Glutamatergic neuron (in vitro differentiated cells): Measurements from ENCODE around the gene DMKN. TPM values are rescaled to one million over a fixed set of nuclear protein-coding genes. Genes with fewer than 3 reads are reported as not detected.
"Not testable (repeated sequence)": the region's sequence is repeated elsewhere in the genome, so short reads cannot be mapped to it uniquely, and the experiment has no call there.

Source experiments
- DNase-seq: peaks from one replicate; pipeline ENCODE4 v3.0.0; 2022
- H3K27ac Mint-ChIP-seq: one replicate; pipeline ENCODE4 v1.8.0; 2020; ENCODE audit warnings: mild to moderate bottlenecking, mixed read lengths, inconsistent platforms; ENCODE audit not compliant: unreplicated experiment
- H3K27me3 Mint-ChIP-seq: one replicate; pipeline ENCODE4 v1.8.0; 2020; ENCODE audit warnings: mild to moderate bottlenecking, moderate library complexity, mixed read lengths, inconsistent platforms; ENCODE audit not compliant: unreplicated experiment
- H3K36me3 Mint-ChIP-seq: one replicate; pipeline ENCODE4 v1.8.0; 2020; ENCODE audit warnings: mild to moderate bottlenecking, mixed read lengths, inconsistent platforms; ENCODE audit not compliant: unreplicated experiment
- H3K4me1 Mint-ChIP-seq: one replicate; pipeline ENCODE4 v1.8.0; 2020; ENCODE audit warnings: mild to moderate bottlenecking, low read depth, mixed read lengths, inconsistent platforms; ENCODE audit not compliant: unreplicated experiment
- H3K4me3 Mint-ChIP-seq: one replicate; pipeline ENCODE4 v1.8.0; 2020; ENCODE audit warnings: mild to moderate bottlenecking, mixed read lengths, inconsistent platforms; ENCODE audit not compliant: unreplicated experiment
- H3K9me3 Mint-ChIP-seq: one replicate; pipeline ENCODE4 v1.8.0; 2020; ENCODE audit warnings: mild to moderate bottlenecking, moderate library complexity, mixed read lengths, inconsistent platforms; ENCODE audit not compliant: unreplicated experiment
- CTCF ChIP-seq: fragments of 200-600 bp; sonication (generic); IDR thresholded peaks from one replicate; pipeline ENCODE4 v1.5.0; 2021; ENCODE audit not compliant: partially characterized antibody, unreplicated experiment
- total RNA-seq: library from RNA; stranded (reverse); fragmentation: NEBNext Ultra II Directional; extraction: Animal tissue kit (Norgen Biotek cat#: 25700); gene quantifications from one replicate; pipeline ENCODE4 v1.2.1, GENCODE V29; 2021; ENCODE audit not compliant: unreplicated experiment

DMKN gene
- total RNA-seq, 1 donor from 2014 or later: 0.88 TPM

- peaks cover 3% of the 10 kb centered on the region for H3K9me3 Mint-ChIP-seq
- H3K27ac Mint-ChIP-seq: no peak overlapping the region
- peaks cover 2% of the 10 kb centered on the region for H3K27me3 Mint-ChIP-seq
- no peaks in the 10 kb centered on the region for H3K4me1 Mint-ChIP-seq
- H3K4me3 Mint-ChIP-seq: no peak overlapping the region
- H3K36me3 Mint-ChIP-seq: no peaks in the 10 kb centered on the region
- DNase-seq: no peak
- TF ChIP-seq CTCF: peak; percentile 23
Observed at GRCh38 chr19:35476149-35476548, 37.3 kb downstream of the DMKN start.

DNA sequence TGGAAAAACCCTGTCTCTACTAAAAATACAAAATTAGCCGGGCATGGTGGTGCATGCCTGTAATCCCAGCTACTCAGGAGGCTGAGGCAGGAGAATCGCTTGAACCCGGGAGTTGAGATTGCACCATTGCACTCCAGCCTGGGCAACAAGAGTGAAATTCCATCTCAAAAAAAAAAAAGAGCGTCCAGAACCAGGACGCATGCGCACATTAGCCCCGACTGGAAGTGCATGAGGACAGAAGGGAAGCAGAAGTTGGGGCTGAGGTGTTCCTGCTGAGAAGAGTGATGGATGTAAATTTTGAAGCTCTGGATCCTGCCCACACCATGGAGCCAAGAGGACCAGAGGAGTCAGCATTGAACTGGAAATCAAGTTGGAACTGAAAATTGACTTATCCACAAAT, 38.9 kb downstream of the DMKN start:
- not testable (repeated sequence) for H3K9me3 Mint-ChIP-seq, H3K36me3 Mint-ChIP-seq, DNase-seq, H3K4me1 Mint-ChIP-seq, H3K27ac Mint-ChIP-seq, H3K27me3 Mint-ChIP-seq, H3K4me3 Mint-ChIP-seq

DNA sequence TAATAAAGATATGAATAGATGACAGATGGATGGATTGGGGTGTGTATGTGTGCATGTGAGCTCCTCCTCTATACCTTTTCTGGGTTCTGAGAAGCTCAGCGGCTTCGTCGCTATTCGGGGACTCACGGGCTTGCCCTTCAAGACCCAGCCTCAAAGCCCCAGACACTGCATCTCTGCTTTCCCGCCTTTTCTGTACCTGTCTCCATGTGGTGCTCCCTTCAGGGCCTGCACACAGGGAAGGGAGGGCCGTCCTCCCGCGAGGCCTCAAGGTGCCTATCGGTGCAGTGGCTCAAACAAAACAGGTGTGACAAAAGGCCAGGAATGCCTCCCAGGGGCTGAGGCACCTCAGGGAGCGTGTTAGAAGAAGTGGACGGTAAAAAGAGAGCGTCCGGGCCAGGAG, 39.3 kb downstream of the DMKN start:
- H3K9me3 Mint-ChIP-seq: peaks cover 3% of the 10 kb centered on the region
- DNase-seq: no peak

GRCh38 chr19:35471946-35472345, 41.5 kb downstream of the DMKN start:
- no peak for TF ChIP-seq CTCF
- Mint-ChIP-seq H3K9me3 (peaks cover 3% of the 10 kb centered on the region), H3K27me3 (peaks cover 2% of the 10 kb centered on the region), H3K27ac (no peak overlapping the region), H3K4me3 (no peak overlapping the region), H3K4me1 (no peaks in the 10 kb centered on the region), H3K36me3 (no peaks in the 10 kb centered on the region)
- DNase-seq: no peak

More for the DNA sequence above, 39.3 kb downstream of the DMKN start:
- Mint-ChIP-seq H3K4me1 (no peaks in the 10 kb centered on the region), H3K27ac (no peak overlapping the region), H3K4me3 (no peak overlapping the region), H3K27me3 (peaks cover 2% of the 10 kb centered on the region), H3K36me3 (no peaks in the 10 kb centered on the region)
- TF ChIP-seq CTCF: no peak

GRCh38 chr19:35471075-35471474, 42.4 kb downstream of the DMKN start:
- not testable (repeated sequence) for H3K4me3 Mint-ChIP-seq, H3K4me1 Mint-ChIP-seq, H3K27ac Mint-ChIP-seq, DNase-seq, H3K27me3 Mint-ChIP-seq, H3K9me3 Mint-ChIP-seq, H3K36me3 Mint-ChIP-seq

DNA sequence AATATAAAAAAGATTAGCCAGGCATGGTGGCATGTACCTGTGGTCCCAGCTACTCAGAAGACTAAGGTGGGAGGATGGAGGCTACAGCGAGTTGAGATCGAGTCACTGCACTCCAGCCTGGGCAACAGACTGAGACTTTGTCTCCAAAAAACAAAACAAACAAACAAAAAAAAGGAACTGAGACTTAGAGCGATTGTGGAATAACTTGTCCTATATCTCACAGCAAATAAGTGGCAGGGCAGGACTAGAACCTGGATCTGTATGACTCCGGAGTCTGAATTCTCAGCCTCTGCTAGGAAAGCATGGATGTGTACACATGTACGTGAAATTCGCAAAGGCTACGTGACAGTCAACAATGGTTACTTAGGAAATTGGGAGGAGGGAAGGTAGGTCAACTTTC, 43.3 kb downstream of the DMKN start:
- H3K27ac Mint-ChIP-seq: no peak overlapping the region
- no peak overlapping the region for H3K4me3 Mint-ChIP-seq
- H3K9me3 Mint-ChIP-seq: peaks cover 2% of the 10 kb centered on the region
- DNase-seq: no peak
- H3K4me1 Mint-ChIP-seq: no peaks in the 10 kb centered on the region
- H3K27me3 Mint-ChIP-seq: no peaks in the 10 kb centered on the region
- no peak for TF ChIP-seq CTCF
- no peaks in the 10 kb centered on the region for H3K36me3 Mint-ChIP-seq
